NCI-H1694 treated with DMSO at 0.1 percent for 48 hours (cell line): ENCODE data around the gene CARHSP1.
A peak's percentile ranks its signal among the peaks of the same experiment; 100 is the strongest.
"Not testable (repeated sequence)": the region's sequence is repeated elsewhere in the genome, so short reads cannot be mapped to it uniquely, and the experiment has no call there.

Source experiments
- DNase-seq: peaks from one replicate; lab custom pipeline; 2025; lab: John Stamatoyannopoulos, UW

CARHSP1 gene

DNA sequence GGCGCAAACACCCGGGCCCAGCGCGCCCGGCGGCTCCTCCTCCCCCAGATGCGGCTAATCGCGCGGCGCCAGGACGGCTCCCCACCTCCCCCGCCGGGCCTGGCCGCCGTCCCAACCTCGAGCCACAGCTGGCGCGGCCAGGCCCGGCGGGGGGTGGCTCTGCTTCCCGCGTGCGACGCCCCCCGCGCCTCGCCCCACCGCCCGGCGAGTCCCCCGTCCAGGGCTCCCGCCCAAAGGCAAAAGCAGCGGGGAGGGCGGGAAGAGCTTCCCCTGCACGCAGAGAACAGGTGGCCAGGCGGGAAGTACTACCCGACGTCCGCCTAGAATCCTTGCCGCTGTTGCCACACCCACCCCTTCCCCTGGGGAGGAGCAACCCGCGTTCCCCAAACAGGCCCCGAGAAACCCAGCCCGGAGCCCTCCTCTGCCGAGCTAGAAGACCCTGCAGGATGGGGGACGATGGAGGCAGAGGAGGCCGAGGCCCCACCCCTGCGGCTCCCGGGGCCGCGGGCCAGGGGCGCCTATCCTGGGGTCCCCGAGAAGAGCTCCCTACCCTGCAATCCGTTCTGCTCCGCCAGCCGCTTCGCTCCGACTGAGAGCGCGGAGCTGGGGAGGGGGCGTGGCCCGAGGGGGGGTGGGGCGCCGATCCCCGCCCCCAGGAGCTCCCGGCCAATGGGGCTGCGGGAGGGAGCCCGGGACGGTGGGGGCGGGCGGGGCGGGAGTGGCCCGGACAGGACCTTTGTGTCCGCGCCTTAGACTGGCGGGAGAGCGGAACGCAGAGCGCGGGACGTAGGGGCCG, at the start of gene CARHSP1:
TSS of gene CARHSP1 (minus strand) at position 591 of the 796 bp plus-strand sequence. CDS start 9,678 bp downstream, outside the sequence.
- peak; percentile 84 for DNase-seq

DNA sequence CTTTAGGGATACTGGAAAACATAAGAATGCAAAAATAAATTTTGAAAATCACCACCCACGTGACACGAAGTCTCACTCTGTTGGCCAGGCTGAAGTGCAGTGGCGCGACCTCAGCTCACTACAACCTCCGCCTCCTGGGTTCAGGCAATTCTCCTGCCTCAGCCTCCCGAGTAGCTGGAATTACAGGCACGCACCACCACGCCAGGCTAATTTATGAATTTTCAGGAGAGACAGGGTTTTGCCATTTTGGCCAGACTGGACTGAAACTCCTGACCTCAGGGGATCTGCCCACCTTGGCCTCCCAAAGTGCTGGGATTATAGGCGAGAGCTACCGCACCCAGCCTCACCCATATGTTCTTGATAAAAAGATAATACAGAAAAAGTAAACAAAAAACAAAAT, 48.5 kb upstream of the CARHSP1 start:
- DNase-seq, result not testable (repeated sequence)

DNA sequence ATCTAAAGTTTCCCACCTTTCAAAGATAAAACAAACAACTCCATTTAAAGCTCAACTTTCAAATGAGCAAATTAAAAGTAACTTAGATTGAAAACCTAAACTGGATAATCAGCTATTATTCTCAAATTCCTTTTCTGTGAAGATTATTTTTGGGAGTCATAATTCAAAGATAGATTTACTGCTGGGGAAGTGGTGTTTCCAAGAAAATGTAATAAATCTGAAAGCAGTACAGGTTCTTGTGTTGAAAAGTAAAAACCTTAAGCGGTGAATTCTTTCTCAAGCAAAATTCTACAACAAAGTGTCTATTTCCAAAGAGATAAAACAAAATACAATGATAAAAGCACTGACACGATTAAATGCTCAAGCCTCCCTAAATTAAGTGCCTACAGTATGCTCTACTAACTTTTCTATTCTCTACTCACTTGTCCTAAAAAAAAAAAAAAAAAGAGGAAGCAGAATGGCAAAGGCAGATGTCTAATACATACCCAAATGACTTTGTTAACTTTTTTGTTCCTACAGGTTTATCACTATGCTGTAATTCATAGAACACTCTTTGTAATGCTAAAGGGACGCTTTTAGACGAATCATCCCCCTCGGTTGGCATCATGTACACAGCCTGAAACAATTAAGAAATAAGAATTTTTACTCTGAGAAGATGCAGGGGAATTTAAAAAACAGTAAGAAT, 47.9 kb upstream of the CARHSP1 start:
- no peak for DNase-seq

DNA sequence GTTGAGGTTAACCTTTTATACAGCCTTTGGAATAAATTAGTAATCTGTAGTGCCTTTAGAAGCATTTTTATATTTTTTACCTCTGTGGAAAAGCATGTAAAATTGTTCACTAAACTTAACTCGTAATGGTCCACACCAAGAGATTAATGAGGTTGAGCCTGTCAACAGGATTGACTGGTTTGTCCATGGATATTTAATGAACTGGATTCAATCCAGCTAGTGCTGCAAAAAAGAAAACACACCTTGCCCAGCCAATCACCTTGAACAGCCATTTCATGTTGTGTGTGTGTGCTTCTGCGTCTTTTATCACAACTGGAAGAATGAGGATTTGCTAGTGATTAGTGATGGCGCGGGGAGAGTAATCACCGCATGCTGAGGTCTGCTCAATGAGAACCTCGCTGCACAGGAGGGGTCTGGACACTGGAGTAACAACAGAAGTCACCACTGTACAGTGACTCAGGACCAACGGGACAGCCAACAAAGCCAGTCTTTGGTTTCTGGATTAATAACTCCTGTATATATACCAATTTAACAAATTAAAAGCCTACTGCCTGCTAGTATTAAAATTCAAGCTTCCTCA, 47.0 kb upstream of the CARHSP1 start:
- DNase-seq, result no peak

DNA sequence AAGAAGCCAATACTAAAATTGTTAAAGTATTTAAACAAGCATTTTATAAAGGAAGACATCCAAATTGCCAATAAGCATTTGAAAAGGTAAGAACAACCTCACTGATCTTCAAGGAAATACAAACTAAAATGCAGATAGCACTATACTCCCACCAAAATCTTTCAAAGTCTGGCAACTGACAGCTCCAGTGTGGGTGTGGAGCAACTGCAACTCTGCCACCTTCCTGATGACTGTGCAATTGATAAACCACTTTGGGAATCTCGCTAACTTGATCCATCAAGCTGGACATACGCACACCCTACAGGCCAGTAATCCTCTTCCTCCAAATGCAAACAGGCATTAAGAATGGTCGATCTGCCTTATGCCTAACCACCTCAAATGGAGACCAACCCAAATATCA, 45.3 kb upstream of the CARHSP1 start:
- DNase-seq, result no peak

DNA sequence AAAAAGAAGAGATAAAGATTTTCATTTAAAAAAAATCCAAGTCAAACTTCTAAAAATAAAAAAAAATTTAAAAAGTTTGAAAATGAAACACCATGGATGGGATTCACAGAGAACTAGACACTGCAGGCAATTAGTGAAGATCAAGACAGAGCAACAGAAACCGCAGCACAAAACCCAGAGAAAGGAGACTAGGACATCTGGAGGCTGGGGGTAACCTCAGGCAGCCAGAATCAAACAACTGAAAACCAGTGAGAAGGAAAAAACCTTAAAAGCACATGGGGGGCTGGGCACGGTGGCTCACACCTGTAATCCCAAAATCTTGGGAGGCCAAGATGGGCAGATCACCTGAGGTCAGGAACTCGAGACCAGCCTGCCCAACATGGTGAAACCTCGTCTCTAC, 44.0 kb upstream of the CARHSP1 start:
- no peak for DNase-seq

DNA sequence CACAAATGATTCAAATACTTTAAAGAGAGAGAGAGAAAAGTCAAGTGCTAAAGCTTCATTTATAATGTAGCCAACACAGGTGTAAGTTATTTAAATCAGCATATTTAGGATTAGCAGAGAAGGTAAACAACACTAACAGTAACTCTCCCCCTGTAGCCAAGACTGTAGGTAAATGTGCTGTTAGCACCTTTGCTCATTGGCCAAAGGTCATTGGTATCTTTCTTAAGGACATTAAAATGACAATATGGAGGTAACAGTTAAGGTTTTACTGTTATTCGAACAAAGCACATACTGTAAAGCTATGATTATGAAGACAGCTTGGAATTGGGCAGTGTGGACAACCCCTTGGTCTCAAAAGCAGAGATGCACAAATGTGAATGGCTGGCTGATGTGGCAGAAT, 42.0 kb upstream of the CARHSP1 start:
- DNase-seq, result no peak

DNA sequence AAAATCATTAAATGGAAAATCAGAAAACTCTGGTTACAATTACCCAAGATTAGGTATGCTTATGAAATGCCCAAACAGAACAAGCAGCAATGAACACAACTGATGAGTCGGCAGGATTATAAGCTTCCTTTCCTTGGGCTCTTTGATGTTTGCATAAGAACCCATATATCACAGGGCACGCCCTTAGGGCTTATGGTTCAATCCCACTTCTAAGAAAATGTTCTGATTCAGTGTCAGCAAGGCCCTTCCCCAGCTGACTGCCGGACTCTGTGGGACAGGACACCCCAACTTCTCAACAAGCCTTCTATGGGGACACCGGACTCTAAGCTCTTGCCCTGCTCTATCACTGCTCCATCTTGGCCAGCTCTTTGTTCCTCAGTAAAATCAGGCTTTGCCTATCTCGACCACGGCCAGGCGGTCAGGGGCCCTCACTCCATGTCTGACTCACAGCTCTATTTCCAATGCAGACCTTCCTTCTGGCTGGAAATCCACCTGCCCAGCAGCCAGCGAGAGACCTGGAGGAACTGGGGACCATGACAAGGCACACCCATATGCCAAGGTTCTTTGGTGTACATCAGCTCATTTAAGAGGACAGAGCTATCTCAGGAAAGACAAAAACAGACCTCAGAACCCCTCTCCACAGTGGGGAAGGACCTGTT, 40.1 kb upstream of the CARHSP1 start:
- DNase-seq, result no peak

DNA sequence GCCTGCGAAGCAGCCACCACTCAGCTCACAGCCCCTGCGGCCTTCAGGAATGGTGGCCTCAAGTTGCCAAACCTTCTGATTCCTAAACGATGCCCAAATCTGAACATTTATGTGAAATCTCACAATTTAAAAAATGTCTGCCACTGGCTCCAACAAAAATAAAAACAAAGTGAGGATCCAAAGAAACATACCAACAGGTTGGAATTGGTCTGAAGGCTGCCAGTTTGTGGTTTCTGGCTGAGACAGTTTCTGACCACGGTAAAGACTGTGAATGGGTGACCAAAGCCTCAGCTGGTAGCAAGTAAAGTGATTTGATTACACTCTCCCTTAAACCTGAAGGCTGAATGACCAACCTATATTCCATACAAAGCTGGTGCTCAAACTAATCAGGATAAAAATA, 38.3 kb upstream of the CARHSP1 start:
- no peak for DNase-seq

DNA sequence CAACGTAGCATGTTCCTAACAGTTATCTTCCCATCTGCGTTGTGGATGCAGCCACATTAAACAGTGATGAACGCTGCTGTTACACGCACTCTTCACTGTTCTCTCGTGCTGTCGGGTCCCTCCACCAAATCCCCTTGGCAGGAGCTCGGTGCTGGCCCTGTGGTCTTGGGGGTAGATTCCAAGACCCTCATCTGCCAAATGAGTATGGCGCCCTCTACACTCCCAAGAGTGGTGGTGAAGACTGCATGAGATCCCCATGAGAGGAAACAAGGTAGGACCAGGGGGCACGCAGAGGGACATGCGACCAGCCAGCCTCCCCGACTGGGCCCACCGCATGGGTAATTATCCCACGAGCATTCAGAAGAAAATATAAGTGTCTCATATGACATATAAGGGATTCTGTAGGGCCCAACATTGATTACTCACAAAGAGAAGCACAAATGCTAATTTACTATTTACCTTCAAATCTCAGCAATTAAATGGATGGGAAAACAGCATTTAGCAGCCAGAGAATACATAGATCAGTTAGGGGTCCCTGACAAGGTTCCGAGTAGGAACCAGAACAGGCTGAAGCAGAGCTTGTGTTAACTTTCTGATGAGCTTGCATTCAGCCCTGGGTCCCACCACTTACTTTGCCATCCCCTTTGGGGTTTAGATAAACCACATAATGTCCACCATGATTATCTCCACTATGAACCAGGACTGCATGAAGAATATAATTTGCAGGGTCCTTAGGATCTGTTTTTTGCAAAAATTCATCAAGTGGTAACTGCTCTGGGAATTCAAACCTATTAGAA, 37.2 kb upstream of the CARHSP1 start:
- DNase-seq, result no peak

DNA sequence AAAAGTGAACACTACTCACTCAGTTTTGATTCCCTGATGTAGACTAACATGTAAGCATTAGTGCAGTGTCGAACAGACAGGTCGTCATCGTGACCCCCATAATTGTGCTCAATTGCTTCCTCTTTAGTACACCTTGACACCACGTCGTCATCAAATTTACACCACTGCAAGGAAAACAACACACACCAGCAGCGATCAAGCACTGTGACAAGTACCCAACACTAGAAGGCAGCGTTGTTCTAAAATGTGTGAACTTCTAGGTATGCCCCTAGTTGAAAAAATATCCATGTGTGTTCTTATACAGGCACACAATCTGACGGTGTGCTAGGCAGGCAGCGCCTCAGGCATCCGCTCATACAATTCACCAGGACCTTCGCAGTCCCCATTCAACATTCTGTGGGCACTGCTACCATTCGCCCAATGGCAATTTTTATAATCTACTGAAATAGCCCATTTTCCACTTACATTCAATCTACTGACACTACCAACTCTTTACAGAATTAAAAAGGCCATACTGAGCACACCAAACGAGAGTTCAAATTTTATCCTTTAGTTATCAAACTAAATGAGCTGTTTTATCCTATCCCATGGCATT, 36.5 kb upstream of the CARHSP1 start:
- DNase-seq, result peak; percentile 48

DNA sequence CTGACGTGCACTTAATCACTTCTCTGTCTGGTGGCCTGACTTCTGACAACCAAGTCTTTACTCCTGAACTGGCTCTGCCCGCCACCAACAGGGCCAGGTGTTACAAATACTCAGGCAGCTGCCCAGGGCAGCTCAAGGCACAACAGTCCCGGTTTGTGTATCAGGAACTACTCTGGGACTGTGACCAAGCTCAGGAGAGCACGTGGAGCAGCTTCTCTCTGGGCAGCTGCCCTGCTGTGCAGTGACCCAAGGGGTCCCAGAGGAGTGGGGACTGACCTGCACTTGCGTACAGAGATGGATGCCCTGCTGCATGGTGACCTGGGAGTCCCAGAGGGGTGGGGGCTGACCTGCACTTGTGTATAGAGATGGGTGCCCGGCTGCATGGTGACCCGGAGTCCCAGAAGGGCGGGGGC, 35.2 kb upstream of the CARHSP1 start:
- DNase-seq, result no peak

DNA sequence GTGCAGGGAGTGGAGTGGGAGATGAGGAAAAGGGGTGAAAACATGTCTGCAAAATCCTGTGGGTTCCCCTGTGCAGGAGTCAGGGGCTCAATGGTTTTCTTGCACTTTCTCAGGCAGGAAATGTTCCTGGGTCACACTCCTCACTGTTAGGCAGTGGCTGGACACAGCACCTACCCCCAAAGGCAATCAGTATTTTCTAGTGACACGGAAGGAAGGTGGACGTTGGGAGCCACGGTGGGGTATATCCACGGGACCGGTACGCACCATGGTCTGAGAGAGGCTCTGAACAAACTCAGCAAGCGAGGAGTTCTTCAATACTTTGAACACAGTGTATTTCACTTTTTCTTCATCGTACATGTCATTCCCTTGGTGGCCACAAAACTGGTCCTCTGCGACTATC, 34.2 kb upstream of the CARHSP1 start:
- DNase-seq, result no peak

DNA sequence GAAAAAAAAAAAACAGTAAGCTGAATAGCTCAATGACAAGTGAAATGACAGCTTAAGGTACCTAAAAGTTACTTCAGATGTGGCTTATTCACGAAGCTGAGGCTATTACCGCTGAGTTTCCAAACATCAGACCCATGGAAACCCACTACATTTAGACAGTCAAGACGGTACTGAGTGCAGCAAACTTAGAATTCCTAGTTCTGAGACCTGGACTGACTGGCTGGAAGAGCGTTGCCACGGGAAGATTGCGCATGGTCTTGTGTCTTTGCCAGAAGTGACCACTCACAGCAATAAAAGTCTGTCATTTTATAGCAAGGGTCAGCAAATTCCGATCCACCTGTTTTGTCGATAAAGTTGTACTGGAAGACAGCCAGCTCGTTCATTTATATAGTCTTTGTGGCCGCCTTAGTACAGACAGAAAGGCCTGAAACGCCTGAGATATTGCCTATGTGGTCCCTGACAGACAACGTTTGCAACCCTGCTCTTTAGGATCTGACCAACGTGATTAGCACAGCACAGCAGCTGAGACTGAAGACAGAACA, 32.6 kb upstream of the CARHSP1 start:
- no peak for DNase-seq

DNA sequence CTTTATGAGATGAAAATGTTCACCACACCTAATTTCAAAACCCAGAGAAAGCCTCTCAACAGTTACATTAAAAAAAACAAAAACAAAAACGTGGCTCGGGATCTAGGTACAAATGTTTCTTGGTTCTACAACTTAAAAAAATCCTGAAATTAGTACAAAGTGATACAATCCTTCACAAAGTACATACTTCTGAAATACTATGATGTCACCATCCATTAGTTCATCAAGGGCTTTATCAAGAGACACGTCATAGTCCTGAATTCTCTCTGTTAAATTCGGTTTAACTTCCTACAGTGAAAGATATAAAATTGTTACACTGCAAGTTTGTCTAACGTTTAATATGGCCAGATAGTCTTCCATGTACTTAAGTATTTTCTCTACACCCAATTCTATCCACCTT, 31.5 kb upstream of the CARHSP1 start:
- DNase-seq, result no peak

DNA sequence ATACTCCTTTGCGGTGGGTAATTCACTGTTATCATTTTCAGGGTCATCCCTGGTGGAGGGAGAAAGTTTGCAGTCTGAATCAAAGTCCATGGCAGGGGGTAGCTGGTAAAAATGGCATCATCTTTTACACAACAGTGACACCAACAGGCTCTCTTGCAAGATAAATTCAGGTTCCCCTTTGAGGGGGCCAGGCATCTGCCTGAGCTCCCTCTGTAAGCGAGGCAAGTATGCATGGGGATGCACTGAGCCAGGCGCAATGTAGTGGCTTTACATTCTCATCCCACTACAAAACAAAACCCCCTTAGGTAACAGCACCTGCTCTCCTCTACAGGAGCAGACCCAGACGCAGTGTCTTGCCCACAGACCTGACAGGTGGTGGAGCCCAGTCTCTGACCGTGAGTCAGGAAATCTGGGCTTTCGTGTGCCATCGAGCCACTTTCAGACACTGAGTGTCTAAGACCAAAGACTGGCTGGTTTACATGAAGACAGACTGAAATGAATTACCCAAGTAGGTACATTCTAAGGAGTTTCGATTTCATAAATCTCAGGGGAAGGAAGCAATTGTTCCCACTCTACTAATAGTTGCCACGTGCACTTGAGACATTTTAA, 31.0 kb upstream of the CARHSP1 start:
- no peak for DNase-seq

DNA sequence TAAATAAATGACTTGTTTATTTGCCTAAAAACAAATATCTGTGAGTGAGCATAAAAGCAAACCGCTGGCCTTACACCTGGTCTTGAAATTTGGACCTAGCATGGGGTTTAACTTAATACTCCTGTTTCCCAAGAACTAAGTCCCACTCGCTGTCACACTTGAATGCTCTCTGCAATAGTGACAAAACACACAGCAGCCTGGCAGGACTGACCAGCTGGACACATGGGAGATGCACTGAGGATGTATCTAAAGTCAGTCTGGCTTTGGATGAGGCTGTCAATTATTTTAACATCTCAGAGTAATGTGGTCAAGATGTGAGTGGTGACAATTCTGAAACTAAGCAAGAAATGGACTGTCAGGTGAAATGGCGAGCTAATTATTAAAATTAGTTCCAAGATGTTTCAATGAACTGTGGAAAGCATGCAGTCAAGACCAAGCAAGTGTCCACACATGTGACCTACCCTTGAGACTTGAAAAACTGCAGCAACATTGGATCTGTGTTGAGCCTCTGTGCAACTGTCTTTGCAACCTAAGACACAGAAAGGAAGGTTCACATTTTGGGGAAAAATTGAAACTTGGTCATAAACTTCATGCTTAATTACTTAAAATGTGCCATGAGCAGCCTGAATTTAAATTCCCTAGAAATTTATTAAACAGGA, 30.0 kb upstream of the CARHSP1 start:
- no peak for DNase-seq

DNA sequence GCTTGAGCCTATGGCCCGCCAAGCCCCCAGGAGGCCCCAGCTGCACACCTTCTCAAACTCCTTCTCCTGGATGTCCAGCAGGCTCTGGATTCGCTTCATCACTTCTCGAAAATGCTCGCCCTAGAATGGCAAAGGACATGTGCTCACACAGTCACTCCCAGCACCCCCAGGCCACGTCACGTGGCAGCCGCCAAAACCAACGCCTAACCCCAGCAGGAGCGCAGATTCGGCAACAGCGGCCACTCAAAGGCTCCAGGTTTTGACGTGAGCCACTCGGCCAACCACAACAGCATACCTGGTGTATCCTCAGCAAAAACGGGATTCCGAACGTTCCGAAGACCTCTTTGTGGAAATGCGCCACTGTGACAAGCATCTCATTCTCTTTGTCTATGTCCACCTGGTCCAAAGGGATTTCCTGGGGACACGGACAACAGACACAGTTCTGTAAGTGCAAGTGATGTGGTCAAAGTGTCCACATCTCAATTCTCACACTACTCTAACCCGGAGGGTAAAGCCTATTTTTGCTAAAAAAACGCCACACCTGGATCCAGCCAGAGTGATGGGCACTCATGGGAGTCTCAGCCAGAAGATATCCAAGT, 26.0 kb upstream of the CARHSP1 start:
- DNase-seq, result no peak

DNA sequence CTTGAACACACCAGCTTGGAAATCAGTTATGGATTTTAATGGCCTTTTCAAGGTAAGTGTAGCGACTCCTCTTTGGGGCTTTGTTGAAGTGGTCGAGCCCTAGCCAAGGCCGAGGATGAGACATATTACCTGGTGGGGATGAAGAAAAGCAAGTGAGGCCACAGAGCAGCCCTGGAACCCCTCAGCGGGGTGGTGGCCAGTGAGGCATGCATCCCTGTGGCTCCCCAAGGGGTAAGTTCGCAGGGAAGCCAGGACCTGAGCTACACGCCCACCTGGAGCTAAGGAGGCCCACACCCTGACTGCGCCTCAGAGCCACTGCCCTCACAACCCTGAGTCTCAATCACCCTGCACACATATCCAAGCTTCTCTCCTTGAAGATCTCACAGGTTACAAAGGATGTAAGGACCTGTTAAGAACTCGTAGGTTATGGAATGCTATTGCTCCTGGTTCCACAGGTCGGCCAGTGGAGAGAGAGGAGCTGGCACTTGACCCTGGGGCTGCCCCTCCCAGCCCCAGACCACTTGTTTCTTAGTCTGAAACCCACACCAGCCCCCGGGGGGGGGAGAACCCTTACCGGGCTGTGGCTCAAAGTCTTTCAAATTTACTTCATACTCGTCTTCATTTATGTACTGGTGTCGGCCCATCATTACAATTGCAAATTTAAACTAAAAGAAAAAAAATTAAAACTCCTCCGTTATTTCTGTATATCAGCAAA, 25.3 kb upstream of the CARHSP1 start:
- no peak for DNase-seq
